Fibroblast of lung (primary cell): Measurements from ENCODE around the gene SPRED1. TPM values are rescaled to one million over a fixed set of nuclear protein-coding genes. Genes with fewer than 3 reads are reported as not detected.

Source experiments
- DNase-seq, 2 donors: peaks; one replicate each; pipeline versions ENCODE4 v3.0.0 to v3.0.0-alpha.2; 2010; ENCODE audit warnings: low read depth in 2 of 2
- H2AFZ ChIP-seq: 2 replicates; pipeline ENCODE4 v1.5.1; 2012; ENCODE audit warnings: low read length, control low read depth, inconsistent platforms
- H3K27ac ChIP-seq: 2 replicates; pipeline ENCODE4 v1.5.1; 2011; ENCODE audit warnings: low read length, control low read depth; ENCODE audit not compliant: insufficient read depth
- H3K27me3 ChIP-seq: 2 replicates; pipeline ENCODE4 v1.5.1; 2011; ENCODE audit warnings: mild to moderate bottlenecking, low read length; ENCODE audit not compliant: control insufficient read depth, insufficient read depth
- H3K36me3 ChIP-seq: 2 replicates; pipeline ENCODE4 v1.5.1; 2011; ENCODE audit warnings: low read length; ENCODE audit not compliant: control insufficient read depth, insufficient read depth
- H3K4me1 ChIP-seq: 2 replicates; pipeline ENCODE4 v1.5.1; 2011; ENCODE audit warnings: low read length; ENCODE audit not compliant: control insufficient read depth, insufficient read depth; ENCODE audit errors: extremely low read depth
- H3K4me2 ChIP-seq: 2 replicates; pipeline ENCODE4 v1.5.1; 2011; ENCODE audit warnings: low read length, control low read depth; ENCODE audit not compliant: insufficient read depth; ENCODE audit errors: extremely low read depth
- H3K4me3 ChIP-seq, 4 experiments: fragments of 200-600 bp in 1 of 4; sonication (generic) in 1 of 4; replicated peaks in 1 of 4; 2 replicates each; pipeline ENCODE4 v1.5.1; 2011 to 2016; ENCODE audit warnings: low read length in 4 of 4, low read depth in 3 of 4, mild to moderate bottlenecking in 3 of 4, control low read depth in 2 of 4, inconsistent platforms in 1 of 4, mixed read lengths in 1 of 4; ENCODE audit not compliant: insufficient read depth in 1 of 4; ENCODE audit errors: control extremely low read depth in 1 of 4
- H3K79me2 ChIP-seq: 2 replicates; pipeline ENCODE4 v1.5.1; 2012; ENCODE audit warnings: mild to moderate bottlenecking, low read length, inconsistent platforms; ENCODE audit not compliant: control insufficient read depth, insufficient read depth
- H3K9ac ChIP-seq: 2 replicates; pipeline ENCODE4 v1.5.1; 2011; ENCODE audit warnings: mild to moderate bottlenecking, low read length, control low read depth; ENCODE audit not compliant: insufficient read depth
- H3K9me3 ChIP-seq: 2 replicates; pipeline ENCODE4 v1.5.1; 2012; ENCODE audit warnings: low read depth, low read length; ENCODE audit not compliant: control insufficient read depth, insufficient read depth
- H4K20me1 ChIP-seq: 2 replicates; pipeline ENCODE4 v1.5.1; 2011; ENCODE audit warnings: low read length; ENCODE audit not compliant: control insufficient read depth, insufficient read depth; ENCODE audit errors: extremely low read depth
- EZH2 ChIP-seq: IDR thresholded peaks from 2 replicates; pipeline ENCODE4 v1.5.1; 2012; ENCODE audit warnings: low read length, control low read depth, mild to moderate bottlenecking; ENCODE audit errors: missing control alignments
- polyA plus RNA-seq, 2 donors: library from polyadenylated mRNA; depleted of rRNA in 1 of 2; stranded (reverse) in 1 of 2; unstranded in 1 of 2; fragments of >200 nt; gene quantifications; 2 replicates each; pipeline ENCODE4 v1.2.1, GENCODE V29; 2011 to 2012; ENCODE audit warnings: missing spikeins in 1 of 2
- total RNA-seq: library from RNA; depleted of rRNA; stranded (reverse); fragments of >200 nt; gene quantifications from 2 replicates; pipeline ENCODE4 v1.2.1, GENCODE V29; 2014
- TF ChIP-seq, protein P1 (sequence below), 2 donors: IDR thresholded peaks in 1 of 2; conservative IDR thresholded peaks in 1 of 2; 1 replicate in 1 of 2; 2 replicates in 1 of 2; pipeline ENCODE4 v1.5.1; 2011 to 2012; ENCODE audit warnings: low read length in 2 of 2, control low read depth in 1 of 2, inconsistent platforms in 1 of 2, low read depth in 1 of 2, mild to moderate bottlenecking in 1 of 2

The SPRED1 gene
- total and polyA plus RNA-seq, 2 donors (not counting 1 experiment from before 2014, with no cell fraction given) = 17.2 to 39.0 TPM

DNA sequence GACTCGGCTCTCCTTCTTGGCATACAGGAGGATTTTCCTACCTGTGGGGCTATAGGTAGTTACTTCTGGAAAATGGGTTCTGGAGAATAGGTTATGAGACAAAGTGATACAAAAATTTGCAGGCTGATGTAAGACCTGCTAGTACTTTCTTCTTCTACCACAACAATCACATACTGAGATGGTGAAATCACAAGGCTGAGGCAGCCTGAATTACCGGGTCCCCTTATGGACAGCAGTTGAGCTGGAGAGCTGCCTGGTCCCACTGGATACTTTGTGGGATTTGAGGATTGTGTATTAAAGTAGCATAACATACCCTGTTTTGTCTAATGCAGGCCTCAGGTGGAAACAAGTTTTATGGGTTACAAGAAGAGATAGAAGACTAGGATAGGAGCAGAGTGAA is 114.8 kb downstream of the SPRED1 start:
- peak; percentile 51 to 65 for DNase-seq
- Histone ChIP-seq H2AFZ (no peak overlapping the region), H3K36me3 (no peaks in the 10 kb centered on the region), H4K20me1 (no peaks in the 10 kb centered on the region), H3K27me3 (no peaks in the 10 kb centered on the region), H3K4me1 (no peaks in the 10 kb centered on the region), H3K27ac (no peak overlapping the region), H3K9ac (no peak overlapping the region), H3K79me2 (no peaks in the 10 kb centered on the region), H3K4me3 (no peak overlapping the region), H3K4me2 (no peak overlapping the region), H3K9me3 (no peaks in the 10 kb centered on the region)
- TF ChIP-seq, protein P1, sequence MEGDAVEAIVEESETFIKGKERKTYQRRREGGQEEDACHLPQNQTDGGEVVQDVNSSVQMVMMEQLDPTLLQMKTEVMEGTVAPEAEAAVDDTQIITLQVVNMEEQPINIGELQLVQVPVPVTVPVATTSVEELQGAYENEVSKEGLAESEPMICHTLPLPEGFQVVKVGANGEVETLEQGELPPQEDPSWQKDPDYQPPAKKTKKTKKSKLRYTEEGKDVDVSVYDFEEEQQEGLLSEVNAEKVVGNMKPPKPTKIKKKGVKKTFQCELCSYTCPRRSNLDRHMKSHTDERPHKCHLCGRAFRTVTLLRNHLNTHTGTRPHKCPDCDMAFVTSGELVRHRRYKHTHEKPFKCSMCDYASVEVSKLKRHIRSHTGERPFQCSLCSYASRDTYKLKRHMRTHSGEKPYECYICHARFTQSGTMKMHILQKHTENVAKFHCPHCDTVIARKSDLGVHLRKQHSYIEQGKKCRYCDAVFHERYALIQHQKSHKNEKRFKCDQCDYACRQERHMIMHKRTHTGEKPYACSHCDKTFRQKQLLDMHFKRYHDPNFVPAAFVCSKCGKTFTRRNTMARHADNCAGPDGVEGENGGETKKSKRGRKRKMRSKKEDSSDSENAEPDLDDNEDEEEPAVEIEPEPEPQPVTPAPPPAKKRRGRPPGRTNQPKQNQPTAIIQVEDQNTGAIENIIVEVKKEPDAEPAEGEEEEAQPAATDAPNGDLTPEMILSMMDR (conservative IDR thresholded peaks at IDR 0.05 in 1 of 2, IDR thresholded peaks at IDR 0.05 in 1 of 2; ENCODE audit: low read depth in 1 of 2, low read length in 2 of 2) = no peak
- TF ChIP-seq EZH2 = no peak

DNA sequence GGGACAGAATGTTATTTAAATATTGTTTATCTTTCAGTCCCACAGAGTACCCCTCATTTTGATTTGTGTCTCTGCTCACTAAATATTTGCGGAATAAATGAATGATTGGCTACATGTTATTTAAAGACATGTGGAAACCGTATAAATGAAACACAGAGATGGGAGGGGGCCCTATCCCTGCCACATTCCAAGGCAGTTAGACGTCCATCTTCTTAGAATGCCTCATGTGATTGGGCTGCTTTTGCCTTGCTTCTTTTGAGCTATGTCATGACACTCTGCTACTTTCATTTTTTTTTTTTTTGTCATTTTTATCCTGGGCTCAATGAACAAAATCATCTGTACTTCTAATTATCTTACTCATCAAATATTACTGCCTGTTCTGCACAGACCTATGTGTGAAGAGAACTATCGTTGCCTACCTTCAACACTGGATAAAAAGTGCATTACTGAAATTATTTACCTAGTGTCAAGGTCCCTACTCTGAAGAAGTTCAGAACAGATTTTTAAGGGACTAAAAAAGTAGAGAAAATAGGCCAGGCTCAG is 117.4 kb downstream of the SPRED1 start:
- TF ChIP-seq, protein P1 (conservative IDR thresholded peaks at IDR 0.05 in 1 of 2, IDR thresholded peaks at IDR 0.05 in 1 of 2; ENCODE audit: low read depth in 1 of 2, low read length in 2 of 2) = no peak
- TF ChIP-seq EZH2 = no peak
- H2AFZ ChIP-seq = no peak overlapping the region
- H3K9ac ChIP-seq = no peak overlapping the region
- H3K36me3 ChIP-seq = no peaks in the 10 kb centered on the region
- H4K20me1 ChIP-seq = no peaks in the 10 kb centered on the region
- H3K4me3 ChIP-seq = no peak overlapping the region
- no peak overlapping the region for H3K4me2 ChIP-seq
- H3K27me3 ChIP-seq = no peaks in the 10 kb centered on the region
- H3K27ac ChIP-seq = no peak overlapping the region
- H3K4me1 ChIP-seq = no peaks in the 10 kb centered on the region
- H3K79me2 ChIP-seq = no peaks in the 10 kb centered on the region
- no peaks in the 10 kb centered on the region for H3K9me3 ChIP-seq
- no peak for DNase-seq

DNA sequence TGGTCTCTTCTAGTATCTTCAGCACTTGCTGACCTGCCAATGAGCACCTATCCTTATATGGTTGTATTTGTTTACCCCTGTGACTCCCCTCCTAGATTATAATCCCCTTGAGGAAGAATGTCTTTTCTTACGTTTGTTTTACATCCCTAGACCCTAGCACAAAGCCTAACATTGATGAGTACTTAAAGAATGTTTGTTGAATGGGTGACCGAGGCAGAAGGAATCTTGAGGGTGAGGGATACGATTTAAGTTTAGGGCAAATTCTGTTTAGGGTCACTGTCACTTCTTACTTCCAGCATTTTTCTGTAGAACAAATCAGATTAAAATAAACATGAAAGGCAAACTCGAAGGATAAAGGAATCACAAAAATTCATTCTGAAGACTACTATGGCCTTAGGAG is 120.4 kb downstream of the SPRED1 start:
- Histone ChIP-seq H3K79me2 (no peaks in the 10 kb centered on the region), H3K9me3 (no peaks in the 10 kb centered on the region), H3K9ac (no peak overlapping the region), H4K20me1 (no peaks in the 10 kb centered on the region), H3K4me2 (no peak overlapping the region), H3K27ac (no peak overlapping the region), H3K4me1 (no peaks in the 10 kb centered on the region), H3K36me3 (no peaks in the 10 kb centered on the region), H2AFZ (no peak overlapping the region), H3K27me3 (no peaks in the 10 kb centered on the region), H3K4me3 (no peak overlapping the region)
- DNase-seq = no peak
- no peak for TF ChIP-seq EZH2
- TF ChIP-seq, protein P1 (conservative IDR thresholded peaks at IDR 0.05 in 1 of 2, IDR thresholded peaks at IDR 0.05 in 1 of 2; ENCODE audit: low read depth in 1 of 2, low read length in 2 of 2) = no peak
